ENCODE measurements around the gene LHX3.

DNA sequence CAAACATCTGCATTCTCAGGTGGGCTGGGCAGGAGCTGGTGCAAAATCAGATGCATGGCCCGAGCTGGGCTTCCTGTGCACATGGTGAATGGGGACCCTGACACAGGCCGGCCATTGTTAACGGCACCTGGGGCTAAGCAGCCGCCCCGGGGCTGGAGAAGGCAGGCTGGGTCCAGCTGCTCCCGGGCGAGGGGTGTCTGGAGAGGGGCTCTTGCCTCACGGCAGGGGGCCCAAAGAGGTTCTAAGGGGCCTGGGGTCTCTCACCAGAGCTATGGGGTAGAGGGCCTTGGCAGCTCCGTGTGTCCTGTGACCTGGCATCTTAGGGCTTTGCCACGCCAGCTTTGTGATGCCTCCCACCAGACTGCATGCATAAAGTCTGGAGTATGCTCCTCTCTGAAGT, 45.7 kb upstream of the LHX3 start:
- TF ChIP-seq ZFP3 (CRISPR knock-in tag; IDR thresholded peaks at IDR 0.05) (no peak), ARNTL (CRISPR knock-in tag; IDR thresholded peaks at IDR 0.05; ENCODE audit: borderline replicate concordance, low read depth) (no peak), ZFP30 (CRISPR knock-in tag; IDR thresholded peaks at IDR 0.05) (no peak), ZNF565 (CRISPR knock-in tag; conservative IDR thresholded peaks at IDR 0.05; ENCODE audit: low read depth) (no peak), ISL1 (CRISPR knock-in tag; IDR thresholded peaks at IDR 0.05) (no peak), ESRRG (CRISPR knock-in tag; IDR thresholded peaks at IDR 0.05) (no peak), TCF4 (CRISPR knock-in tag; IDR thresholded peaks at IDR 0.05; ENCODE audit: borderline replicate concordance) (no peak), PPARA (CRISPR knock-in tag; IDR thresholded peaks at IDR 0.05; ENCODE audit: borderline replicate concordance) (no peak), BACH2 (CRISPR knock-in tag; IDR thresholded peaks at IDR 0.05; ENCODE audit: borderline replicate concordance) (no peak)
- TF ChIP-seq, protein P1, sequence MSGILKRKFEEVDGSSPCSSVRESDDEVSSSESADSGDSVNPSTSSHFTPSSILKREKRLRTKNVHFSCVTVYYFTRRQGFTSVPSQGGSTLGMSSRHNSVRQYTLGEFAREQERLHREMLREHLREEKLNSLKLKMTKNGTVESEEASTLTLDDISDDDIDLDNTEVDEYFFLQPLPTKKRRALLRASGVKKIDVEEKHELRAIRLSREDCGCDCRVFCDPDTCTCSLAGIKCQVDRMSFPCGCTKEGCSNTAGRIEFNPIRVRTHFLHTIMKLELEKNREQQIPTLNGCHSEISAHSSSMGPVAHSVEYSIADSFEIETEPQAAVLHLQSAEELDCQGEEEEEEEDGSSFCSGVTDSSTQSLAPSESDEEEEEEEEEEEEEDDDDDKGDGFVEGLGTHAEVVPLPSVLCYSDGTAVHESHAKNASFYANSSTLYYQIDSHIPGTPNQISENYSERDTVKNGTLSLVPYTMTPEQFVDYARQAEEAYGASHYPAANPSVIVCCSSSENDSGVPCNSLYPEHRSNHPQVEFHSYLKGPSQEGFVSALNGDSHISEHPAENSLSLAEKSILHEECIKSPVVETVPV (CRISPR knock-in tag; IDR thresholded peaks at IDR 0.05) = no peak
- TF ChIP-seq, protein P2, sequence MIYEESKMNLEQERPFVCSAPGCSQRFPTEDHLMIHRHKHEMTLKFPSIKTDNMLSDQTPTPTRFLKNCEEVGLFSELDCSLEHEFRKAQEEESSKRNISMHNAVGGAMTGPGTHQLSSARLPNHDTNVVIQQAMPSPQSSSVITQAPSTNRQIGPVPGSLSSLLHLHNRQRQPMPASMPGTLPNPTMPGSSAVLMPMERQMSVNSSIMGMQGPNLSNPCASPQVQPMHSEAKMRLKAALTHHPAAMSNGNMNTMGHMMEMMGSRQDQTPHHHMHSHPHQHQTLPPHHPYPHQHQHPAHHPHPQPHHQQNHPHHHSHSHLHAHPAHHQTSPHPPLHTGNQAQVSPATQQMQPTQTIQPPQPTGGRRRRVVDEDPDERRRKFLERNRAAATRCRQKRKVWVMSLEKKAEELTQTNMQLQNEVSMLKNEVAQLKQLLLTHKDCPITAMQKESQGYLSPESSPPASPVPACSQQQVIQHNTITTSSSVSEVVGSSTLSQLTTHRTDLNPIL (CRISPR knock-in tag; IDR thresholded peaks at IDR 0.05; ENCODE audit: low read depth) = no peak
- TF ChIP-seq, protein P3, sequence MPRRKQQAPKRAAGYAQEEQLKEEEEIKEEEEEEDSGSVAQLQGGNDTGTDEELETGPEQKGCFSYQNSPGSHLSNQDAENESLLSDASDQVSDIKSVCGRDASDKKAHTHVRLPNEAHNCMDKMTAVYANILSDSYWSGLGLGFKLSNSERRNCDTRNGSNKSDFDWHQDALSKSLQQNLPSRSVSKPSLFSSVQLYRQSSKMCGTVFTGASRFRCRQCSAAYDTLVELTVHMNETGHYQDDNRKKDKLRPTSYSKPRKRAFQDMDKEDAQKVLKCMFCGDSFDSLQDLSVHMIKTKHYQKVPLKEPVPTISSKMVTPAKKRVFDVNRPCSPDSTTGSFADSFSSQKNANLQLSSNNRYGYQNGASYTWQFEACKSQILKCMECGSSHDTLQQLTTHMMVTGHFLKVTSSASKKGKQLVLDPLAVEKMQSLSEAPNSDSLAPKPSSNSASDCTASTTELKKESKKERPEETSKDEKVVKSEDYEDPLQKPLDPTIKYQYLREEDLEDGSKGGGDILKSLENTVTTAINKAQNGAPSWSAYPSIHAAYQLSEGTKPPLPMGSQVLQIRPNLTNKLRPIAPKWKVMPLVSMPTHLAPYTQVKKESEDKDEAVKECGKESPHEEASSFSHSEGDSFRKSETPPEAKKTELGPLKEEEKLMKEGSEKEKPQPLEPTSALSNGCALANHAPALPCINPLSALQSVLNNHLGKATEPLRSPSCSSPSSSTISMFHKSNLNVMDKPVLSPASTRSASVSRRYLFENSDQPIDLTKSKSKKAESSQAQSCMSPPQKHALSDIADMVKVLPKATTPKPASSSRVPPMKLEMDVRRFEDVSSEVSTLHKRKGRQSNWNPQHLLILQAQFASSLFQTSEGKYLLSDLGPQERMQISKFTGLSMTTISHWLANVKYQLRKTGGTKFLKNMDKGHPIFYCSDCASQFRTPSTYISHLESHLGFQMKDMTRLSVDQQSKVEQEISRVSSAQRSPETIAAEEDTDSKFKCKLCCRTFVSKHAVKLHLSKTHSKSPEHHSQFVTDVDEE (CRISPR knock-in tag; IDR thresholded peaks at IDR 0.05) = no peak
- TF ChIP-seq, protein P4, sequence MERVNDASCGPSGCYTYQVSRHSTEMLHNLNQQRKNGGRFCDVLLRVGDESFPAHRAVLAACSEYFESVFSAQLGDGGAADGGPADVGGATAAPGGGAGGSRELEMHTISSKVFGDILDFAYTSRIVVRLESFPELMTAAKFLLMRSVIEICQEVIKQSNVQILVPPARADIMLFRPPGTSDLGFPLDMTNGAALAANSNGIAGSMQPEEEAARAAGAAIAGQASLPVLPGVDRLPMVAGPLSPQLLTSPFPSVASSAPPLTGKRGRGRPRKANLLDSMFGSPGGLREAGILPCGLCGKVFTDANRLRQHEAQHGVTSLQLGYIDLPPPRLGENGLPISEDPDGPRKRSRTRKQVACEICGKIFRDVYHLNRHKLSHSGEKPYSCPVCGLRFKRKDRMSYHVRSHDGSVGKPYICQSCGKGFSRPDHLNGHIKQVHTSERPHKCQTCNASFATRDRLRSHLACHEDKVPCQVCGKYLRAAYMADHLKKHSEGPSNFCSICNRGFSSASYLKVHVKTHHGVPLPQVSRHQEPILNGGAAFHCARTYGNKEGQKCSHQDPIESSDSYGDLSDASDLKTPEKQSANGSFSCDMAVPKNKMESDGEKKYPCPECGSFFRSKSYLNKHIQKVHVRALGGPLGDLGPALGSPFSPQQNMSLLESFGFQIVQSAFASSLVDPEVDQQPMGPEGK (CRISPR knock-in tag; IDR thresholded peaks at IDR 0.05; ENCODE audit: borderline replicate concordance) = no peak
